Astrocyte of the cerebellum (primary cell): ENCODE results near the gene NPHP3.

Experiments used
- DNase-seq: peaks from one replicate; pipeline ENCODE4 v3.0.0-alpha.2; 2011; ENCODE audit warnings: low read depth
- H3K4me3 ChIP-seq: 2 replicates; pipeline ENCODE4 v1.5.1; 2011; ENCODE audit warnings: mild to moderate bottlenecking, low read depth, low read length, moderate library complexity
- CTCF ChIP-seq: IDR thresholded peaks from 2 replicates; pipeline ENCODE4 v1.5.1; 2012; ENCODE audit warnings: low read length, low read depth, moderate library complexity, mild to moderate bottlenecking; ENCODE audit errors: missing control alignments
- in situ Hi-C: cut with HindIII; loops from 2 replicates; pipeline ENCODE4 v1.10.0; 2017; ENCODE audit warnings: low sequenced_read_pairs

NPHP3 gene

DNA sequence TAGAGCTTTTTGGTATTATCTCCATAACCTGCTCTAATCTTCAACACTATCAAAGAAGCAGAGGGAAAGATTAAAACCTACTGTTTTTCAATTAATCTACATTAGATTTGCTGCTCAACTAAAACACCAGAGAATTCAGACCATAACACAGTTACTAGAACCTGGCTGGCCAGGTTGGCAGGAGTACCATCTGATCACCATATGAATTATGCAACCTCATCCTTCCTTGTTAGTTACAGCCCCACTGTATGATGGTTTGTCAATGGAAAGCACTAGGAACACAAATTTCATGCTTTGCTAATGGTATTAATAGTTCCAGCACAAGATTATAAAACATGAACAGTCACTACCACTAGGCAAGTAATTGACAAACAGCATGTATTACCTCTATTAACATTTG is 5.8 kb downstream of the NPHP3 start:
- TF ChIP-seq CTCF, result no peak
- in situ Hi-C loops, result no loop called here
- DNase-seq, result no peak
- H3K4me3 ChIP-seq, result no peak overlapping the region

GRCh38 chr3:132713977-132714727 is 8.1 kb downstream of the NPHP3 start:
- no peak overlapping the region for H3K4me3 ChIP-seq
- no peak for TF ChIP-seq CTCF
- in situ Hi-C loops, result no loop called here
- no peak for DNase-seq

- DNase-seq, result no peak
- H3K4me3 ChIP-seq, result no peak overlapping the region
- TF ChIP-seq CTCF, result no peak
- in situ Hi-C loops, result no loop called here
These were observed 11.9 kb downstream of the NPHP3 start for GRCh38 chr3:132710311-132710710.

DNA sequence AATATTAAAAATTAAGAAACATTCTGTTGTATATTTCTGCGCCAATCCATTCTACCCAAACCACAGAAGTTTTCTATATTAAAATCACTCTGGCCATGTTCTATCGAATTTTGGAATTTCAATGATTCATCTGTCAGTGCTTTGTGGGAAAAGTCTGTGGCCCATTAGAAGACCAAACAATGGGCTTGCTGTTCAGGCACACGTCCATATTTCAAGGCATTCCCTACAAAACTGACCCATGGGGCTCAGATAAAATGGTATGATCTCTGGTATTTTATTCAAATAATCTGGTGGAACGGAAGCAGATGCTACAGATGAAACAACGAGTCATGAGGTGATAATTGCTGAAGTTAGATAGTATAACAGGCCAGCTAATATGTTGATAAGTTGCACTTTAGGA is 12.4 kb downstream of the NPHP3 start:
- in situ Hi-C loops, result no loop called here
- DNase-seq, result peak; percentile 9
- no peak overlapping the region for H3K4me3 ChIP-seq
- TF ChIP-seq CTCF, result no peak

DNA sequence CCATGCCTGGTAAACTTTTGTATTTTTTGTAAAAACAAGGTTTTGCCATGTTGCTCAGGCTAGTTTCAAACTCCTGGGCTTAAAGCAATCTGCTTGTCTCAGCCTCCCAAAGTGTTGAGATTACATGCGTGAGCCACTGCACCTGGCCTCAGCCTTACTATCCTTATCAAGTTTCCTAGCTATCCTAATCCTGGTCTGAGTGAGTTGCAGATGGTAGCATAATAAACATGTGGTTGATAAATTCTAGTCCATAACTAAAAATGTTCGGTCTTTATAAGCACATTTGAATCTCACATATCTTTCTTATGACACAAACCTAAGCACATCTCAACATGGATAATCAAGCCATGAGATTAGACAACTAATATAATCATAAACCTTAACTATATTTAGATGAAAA is 18.5 kb downstream of the NPHP3 start:
- H3K4me3 ChIP-seq, result no peak overlapping the region
- no peak for TF ChIP-seq CTCF
- DNase-seq, result no peak
- in situ Hi-C loops, result no loop called here

GRCh38 chr3:132695422-132695821 is 26.8 kb downstream of the NPHP3 start:
- in situ Hi-C loops, result loop anchor here (25.0 kb wide), 1 partner anchor 183 kb away; no protein-coding TSS in a partner anchor
- DNase-seq, result no peak
- no peak for TF ChIP-seq CTCF
- no peak overlapping the region for H3K4me3 ChIP-seq
